ENCODE measurements around the gene ATPAF2. TPM values are rescaled to one million over a fixed set of nuclear protein-coding genes. Genes with fewer than 3 reads are reported as not detected.
A peak's percentile ranks its signal among the peaks of the same experiment; 100 is the strongest.

ATPAF2 gene
- total and polyA plus RNA-seq, 8 donors, result 5.4 to 250 (median 19.1) TPM

DNA sequence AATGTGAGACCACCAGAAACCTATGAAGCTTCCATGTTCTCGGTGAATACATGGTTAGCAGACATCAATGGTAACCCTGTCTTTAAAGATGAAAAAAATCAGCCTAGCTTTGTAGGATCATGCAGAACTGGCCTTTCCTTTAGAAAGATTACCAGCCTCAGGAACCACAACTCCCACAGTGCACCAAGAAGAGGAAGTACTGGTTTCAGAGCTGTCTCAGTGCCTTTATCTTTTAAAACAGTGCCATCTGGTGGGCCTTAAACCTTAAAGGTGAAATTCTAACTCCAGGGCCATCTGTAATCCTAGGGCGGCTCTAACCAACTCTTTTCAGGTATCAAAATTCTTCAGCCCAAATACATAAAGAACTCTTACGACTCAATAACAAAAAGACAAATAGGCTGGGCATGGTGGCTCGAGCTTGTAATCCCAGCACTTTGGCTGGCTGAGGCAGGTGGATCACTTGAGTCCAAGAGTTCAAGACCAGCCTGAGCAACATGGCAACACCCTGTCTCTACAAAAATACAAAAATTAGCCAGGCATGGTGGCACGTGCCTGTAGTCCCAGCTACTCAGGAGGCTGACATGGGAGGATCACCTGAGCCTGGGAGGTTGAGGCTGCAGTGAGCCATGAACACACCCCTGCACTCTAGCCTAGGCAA is 5.4 kb downstream of the ATPAF2 start:
- Histone ChIP-seq H3K4me1 (peaks cover 13 to 42% (median 33%) of the 10 kb centered on the region in 4 donors), H3K4me3 (no peak overlapping the region), H3K9me3 (no peaks in the 10 kb centered on the region), H3K36me3 (no peaks in the 10 kb centered on the region), H3K27me3 (no peaks in the 10 kb centered on the region), H3K27ac (no peak overlapping the region)
- DNase-seq, result peak; percentile 53 to 94
- WGBS, 5 donors, result 19 to 34% (median 24%) methylated on average over 4 to 5 of the region's 5 CpGs
- TF ChIP-seq POLR2A (IDR thresholded peaks at IDR 0.05), result no peak
- TF ChIP-seq, protein P1, sequence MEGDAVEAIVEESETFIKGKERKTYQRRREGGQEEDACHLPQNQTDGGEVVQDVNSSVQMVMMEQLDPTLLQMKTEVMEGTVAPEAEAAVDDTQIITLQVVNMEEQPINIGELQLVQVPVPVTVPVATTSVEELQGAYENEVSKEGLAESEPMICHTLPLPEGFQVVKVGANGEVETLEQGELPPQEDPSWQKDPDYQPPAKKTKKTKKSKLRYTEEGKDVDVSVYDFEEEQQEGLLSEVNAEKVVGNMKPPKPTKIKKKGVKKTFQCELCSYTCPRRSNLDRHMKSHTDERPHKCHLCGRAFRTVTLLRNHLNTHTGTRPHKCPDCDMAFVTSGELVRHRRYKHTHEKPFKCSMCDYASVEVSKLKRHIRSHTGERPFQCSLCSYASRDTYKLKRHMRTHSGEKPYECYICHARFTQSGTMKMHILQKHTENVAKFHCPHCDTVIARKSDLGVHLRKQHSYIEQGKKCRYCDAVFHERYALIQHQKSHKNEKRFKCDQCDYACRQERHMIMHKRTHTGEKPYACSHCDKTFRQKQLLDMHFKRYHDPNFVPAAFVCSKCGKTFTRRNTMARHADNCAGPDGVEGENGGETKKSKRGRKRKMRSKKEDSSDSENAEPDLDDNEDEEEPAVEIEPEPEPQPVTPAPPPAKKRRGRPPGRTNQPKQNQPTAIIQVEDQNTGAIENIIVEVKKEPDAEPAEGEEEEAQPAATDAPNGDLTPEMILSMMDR (IDR thresholded peaks at IDR 0.05), result peak in 5 of 7 experiments; percentile 23 to 80 (median 55)
- peak in 1 of 3 donors; percentile 79 for TF ChIP-seq POLR2AphosphoS5 (IDR thresholded peaks at IDR 0.05)
- TF ChIP-seq EP300 (IDR thresholded peaks at IDR 0.05), result no peak
- intact Hi-C loops (cut with DNase I; ENCODE audit: low total_unique reads), result no loop called here

DNA sequence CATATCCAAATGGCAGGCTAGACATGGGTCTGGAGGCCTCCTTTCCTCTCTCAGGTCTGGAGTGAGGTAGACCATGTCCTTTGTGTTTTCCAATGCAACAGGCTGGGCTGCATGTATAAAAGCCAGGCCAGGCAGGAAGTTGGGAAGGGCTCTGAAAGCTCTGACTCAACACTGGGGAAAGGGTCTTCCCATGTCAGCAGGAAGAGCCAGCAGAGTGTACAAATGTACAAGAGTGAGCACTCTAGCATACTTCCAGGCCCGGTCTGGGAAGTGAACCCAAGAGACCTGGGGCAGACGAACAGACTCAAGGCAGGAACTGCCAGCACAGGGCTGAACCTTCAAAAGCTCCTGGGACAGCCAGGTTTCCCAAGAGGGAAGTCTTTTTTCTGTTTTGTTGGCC is 7.0 kb downstream of the ATPAF2 start:
- Histone ChIP-seq H3K9me3 (no peaks in the 10 kb centered on the region), H3K4me1 (peaks cover 0 to 25% (median 17%) of the 10 kb centered on the region in 4 donors), H3K36me3 (peaks cover 0 to 13% (median 12%) of the 10 kb centered on the region in 4 donors), H3K27me3 (no peaks in the 10 kb centered on the region), H3K4me3 (no peak overlapping the region), H3K27ac (peak overlapping the region in 1 of 5 donors; percentile 28)
- DNase-seq, result peak in 1 of 2 donors; percentile 37
- WGBS, 5 donors, result 53 to 88% (median 65%) methylated on average over 2 of the region's 2 CpGs
- TF ChIP-seq, protein P1 (IDR thresholded peaks at IDR 0.05), result no peak
- intact Hi-C loops (cut with DNase I; ENCODE audit: low total_unique reads), result no loop called here

DNA sequence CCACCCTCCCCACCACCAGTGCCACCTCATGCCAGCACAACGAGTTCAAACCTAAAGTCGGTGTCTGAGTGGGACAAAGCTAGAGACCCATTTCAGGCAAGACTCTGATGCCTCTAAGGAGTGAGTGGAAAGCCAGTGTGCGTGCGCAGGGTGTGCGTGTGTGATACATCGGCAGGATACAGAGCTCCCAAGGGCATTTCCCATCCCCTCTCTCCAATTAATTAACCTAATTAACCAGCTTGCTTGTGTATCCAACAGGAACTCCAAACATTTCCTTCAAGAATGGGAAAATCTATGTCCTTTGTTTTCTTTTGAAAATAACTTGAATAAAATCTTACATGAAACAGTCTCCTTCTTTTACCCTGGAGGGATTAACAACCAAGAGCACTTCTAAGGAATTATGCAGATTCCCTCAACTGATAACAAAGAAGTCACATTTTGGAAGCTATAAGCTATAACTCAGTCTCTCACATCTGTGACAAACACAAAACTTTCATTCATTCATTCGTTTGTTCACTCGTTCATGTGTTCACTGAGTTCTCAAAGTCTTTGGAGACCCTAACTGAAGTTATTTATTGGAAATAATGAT is 9.9 kb downstream of the ATPAF2 start:
- intact Hi-C loops (cut with DNase I; ENCODE audit: low total_unique reads), result no loop called here
- DNase-seq, result no peak
- H3K36me3 ChIP-seq, result peaks cover 0 to 36% (median 31%) of the 10 kb centered on the region in 4 donors
- H3K27ac ChIP-seq, result no peak overlapping the region
- no peak overlapping the region for H3K4me3 ChIP-seq
- H3K4me1 ChIP-seq, result peaks cover 0 to 18% (median 4%) of the 10 kb centered on the region in 4 donors
- WGBS, 5 donors, result 85 to 96% (median 90%) methylated on average over 8 of the region's 8 CpGs
- H3K27me3 ChIP-seq, result no peaks in the 10 kb centered on the region
- no peaks in the 10 kb centered on the region for H3K9me3 ChIP-seq
- TF ChIP-seq POLR2A (IDR thresholded peaks at IDR 0.05), result no peak
- no peak for TF ChIP-seq POLR2AphosphoS5 (IDR thresholded peaks at IDR 0.05)
- TF ChIP-seq EP300 (IDR thresholded peaks at IDR 0.05), result no peak
- TF ChIP-seq, protein P1 (IDR thresholded peaks at IDR 0.05), result no peak

DNA sequence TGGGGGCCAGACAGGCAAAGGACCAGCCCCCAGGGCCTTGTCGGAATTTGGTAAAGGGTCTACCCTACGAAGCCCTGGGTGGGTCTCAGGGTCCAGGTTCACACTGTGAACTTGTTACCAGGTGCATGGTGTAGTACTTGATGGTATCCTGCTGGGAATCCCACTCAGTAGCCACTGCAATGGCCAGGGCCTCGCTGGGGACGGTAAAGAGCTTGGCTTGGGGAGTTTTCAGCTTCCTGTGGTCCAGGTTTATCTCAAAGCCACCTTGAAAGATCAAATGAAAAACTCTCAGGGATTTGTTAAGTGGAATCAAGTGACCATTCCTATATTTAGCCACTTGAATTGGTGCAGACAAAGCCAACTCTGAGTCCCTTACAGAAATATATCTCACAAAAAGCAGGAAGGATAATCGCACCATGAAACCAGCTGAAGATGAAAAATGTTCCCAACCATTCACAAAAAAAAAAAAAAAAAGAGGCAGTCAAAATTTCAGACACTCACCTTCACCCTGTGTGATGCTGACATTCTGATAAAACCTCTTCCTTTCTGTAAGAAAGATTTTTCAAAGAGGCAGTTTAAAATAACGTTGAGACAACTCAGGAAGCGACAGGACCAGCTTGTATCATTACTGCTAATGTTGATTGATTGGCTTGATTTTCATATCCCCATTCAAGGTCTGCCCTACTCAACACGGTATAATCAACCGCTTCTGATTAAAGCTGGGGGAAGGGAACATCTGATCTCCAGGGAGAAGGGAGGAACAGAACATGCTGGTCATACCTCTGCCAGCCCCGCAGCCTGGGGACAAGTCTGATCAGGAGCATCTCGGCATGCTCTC is 10.6 kb downstream of the ATPAF2 start:
- intact Hi-C loops (cut with DNase I; ENCODE audit: low total_unique reads), result no loop called here
- H3K36me3 ChIP-seq, result peaks cover 0 to 43% (median 38%) of the 10 kb centered on the region in 4 donors
- peaks cover 0 to 13% (median 3%) of the 10 kb centered on the region in 4 donors for H3K4me1 ChIP-seq
- WGBS, 5 donors, result 77 to 83% (median 80%) methylated on average over 9 to 11 of the region's 11 CpGs
- H3K4me3 ChIP-seq, result no peak overlapping the region
- H3K27me3 ChIP-seq, result no peaks in the 10 kb centered on the region
- TF ChIP-seq, protein P1 (IDR thresholded peaks at IDR 0.05), result no peak
- no peak for TF ChIP-seq EP300 (IDR thresholded peaks at IDR 0.05)
- no peak for TF ChIP-seq POLR2AphosphoS5 (IDR thresholded peaks at IDR 0.05)
- no peak for TF ChIP-seq POLR2A (IDR thresholded peaks at IDR 0.05)
- H3K9me3 ChIP-seq, result no peaks in the 10 kb centered on the region
- no peak for DNase-seq
- no peak overlapping the region for H3K27ac ChIP-seq
